ENCODE measurements around the gene OR4E2. TPM values are rescaled to one million over a fixed set of nuclear protein-coding genes. Genes with fewer than 3 reads are reported as not detected.

Gene OR4E2
- total RNA-seq, 1 experiment from 2014 or later: not detected

DNA sequence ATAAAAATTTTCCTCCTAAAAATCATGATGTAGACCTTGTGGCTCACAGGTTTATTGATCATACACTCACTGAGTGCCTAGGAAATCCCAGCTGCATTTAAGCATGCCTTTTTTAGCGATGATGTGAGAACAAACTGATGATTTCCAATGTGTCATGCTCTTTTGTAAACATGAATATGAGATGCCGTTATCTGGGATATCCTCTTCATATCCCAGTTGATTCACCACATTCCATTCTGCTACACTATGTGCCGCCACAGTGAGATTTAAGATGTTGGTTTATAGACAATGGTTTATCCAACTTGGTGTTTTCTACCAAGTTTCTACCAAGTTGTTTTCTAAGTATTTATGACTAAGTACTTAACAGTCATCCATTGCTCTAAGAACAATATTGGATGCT, 14.7 kb downstream of the OR4E2 start:
- H3K9me3 ChIP-seq (ENCODE audit: control insufficient read depth, low read depth, low read length): no peaks in the 10 kb centered on the region
- no peak overlapping the region for H2BK15ac ChIP-seq (ENCODE audit: low read depth, low read length)
- no peaks in the 10 kb centered on the region for H3K79me1 ChIP-seq (ENCODE audit: insufficient read depth, low read depth, low read length, poor library complexity, severe bottlenecking)
- no peak overlapping the region for H3T11ph ChIP-seq (ENCODE audit: low read length)
- no peak overlapping the region for H4K91ac ChIP-seq (ENCODE audit: insufficient read length, low read depth, low read length)
- H3K4me3 Mint-ChIP-seq: no peak overlapping the region
- H2BK20ac ChIP-seq (ENCODE audit: low read depth, low read length, poor library complexity, severe bottlenecking): no peak overlapping the region
- H3K27ac ChIP-seq (ENCODE audit: insufficient read length, low read depth, low read length): no peak overlapping the region
- H2AK5ac ChIP-seq (ENCODE audit: insufficient read length, low read length): no peak overlapping the region
- DNase-seq: no peak
- H3K36me3 Mint-ChIP-seq (ENCODE audit: insufficient read depth in 1 of 3, low read depth in 3 of 3): no peaks in the 10 kb centered on the region
- no peak overlapping the region for H3K18ac ChIP-seq (ENCODE audit: insufficient read length, low read depth, low read length)
- H4K20me1 ChIP-seq (ENCODE audit: control insufficient read depth, insufficient read depth, insufficient read length): no peaks in the 10 kb centered on the region
- H3K23ac ChIP-seq (ENCODE audit: insufficient read length, low read depth, low read length): no peak overlapping the region
- H3K14ac ChIP-seq (ENCODE audit: insufficient read depth, low read length): no peak overlapping the region
- H4K5ac ChIP-seq (ENCODE audit: insufficient read length, low read depth, low read length): no peak overlapping the region
- H3K4me2 ChIP-seq (ENCODE audit: insufficient read depth, insufficient read length, low read length): no peak overlapping the region
- H4K8ac ChIP-seq (replicated peaks; ENCODE audit: insufficient read length, low read depth, low read length): no peak overlapping the region
- no peak overlapping the region for H3K4ac ChIP-seq (ENCODE audit: low read depth, low read length)
- no peaks in the 10 kb centered on the region for H3K23me2 ChIP-seq (ENCODE audit: insufficient read length, low read depth, low read length, poor library complexity, severe bottlenecking)
- no peak for TF ChIP-seq CTCF (conservative IDR thresholded peaks at IDR 0.05)
- H2BK12ac ChIP-seq (ENCODE audit: insufficient read length, low read depth, low read length): no peak overlapping the region
- H3K9me3 Mint-ChIP-seq: peaks cover 0 to 8% of the 10 kb centered on the region in 2 experiments; a peak in 2 of 5 replicates
- no peak overlapping the region for H2BK5ac ChIP-seq (ENCODE audit: insufficient read length, low read length)
- no peaks in the 10 kb centered on the region for H3K4me1 Mint-ChIP-seq
- no peak overlapping the region for H2BK120ac ChIP-seq (ENCODE audit: low read depth, low read length, poor library complexity, severe bottlenecking)
- H3K56ac ChIP-seq (ENCODE audit: insufficient read length, low read depth, low read length): no peak overlapping the region
- peaks cover 6% of the 10 kb centered on the region for H3K27me3 Mint-ChIP-seq (ENCODE audit: low read depth)
- H3K79me2 ChIP-seq (ENCODE audit: insufficient read depth, low read length): no peaks in the 10 kb centered on the region
- no peak overlapping the region for H3K27ac Mint-ChIP-seq
- no peaks in the 10 kb centered on the region for H3K4me1 ChIP-seq (ENCODE audit: insufficient read depth, low read length)
- H2AFZ ChIP-seq (ENCODE audit: low read length): no peak overlapping the region
- no peaks in the 10 kb centered on the region for H3K27me3 ChIP-seq (ENCODE audit: insufficient read depth, low read length)
- no peak overlapping the region for H3K9ac ChIP-seq (ENCODE audit: extremely low read depth, insufficient read length, low read length)
- WGBS (ENCODE audit: extremely low coverage, insufficient read length, low lambda C conversion rate): no CpG with 5 or more reads among the region's 3 CpGs
